ENCODE data around the gene FALEC. TPM values are rescaled to one million over a fixed set of nuclear protein-coding genes. Genes with fewer than 3 reads are reported as not detected.
"Not testable (repeated sequence)": the region's sequence is repeated elsewhere in the genome, so short reads cannot be mapped to it uniquely, and the experiment has no call there.

Gene FALEC
- total RNA-seq, 3 donors from 2014 or later, result 2.2 TPM; not detected in 2

DNA sequence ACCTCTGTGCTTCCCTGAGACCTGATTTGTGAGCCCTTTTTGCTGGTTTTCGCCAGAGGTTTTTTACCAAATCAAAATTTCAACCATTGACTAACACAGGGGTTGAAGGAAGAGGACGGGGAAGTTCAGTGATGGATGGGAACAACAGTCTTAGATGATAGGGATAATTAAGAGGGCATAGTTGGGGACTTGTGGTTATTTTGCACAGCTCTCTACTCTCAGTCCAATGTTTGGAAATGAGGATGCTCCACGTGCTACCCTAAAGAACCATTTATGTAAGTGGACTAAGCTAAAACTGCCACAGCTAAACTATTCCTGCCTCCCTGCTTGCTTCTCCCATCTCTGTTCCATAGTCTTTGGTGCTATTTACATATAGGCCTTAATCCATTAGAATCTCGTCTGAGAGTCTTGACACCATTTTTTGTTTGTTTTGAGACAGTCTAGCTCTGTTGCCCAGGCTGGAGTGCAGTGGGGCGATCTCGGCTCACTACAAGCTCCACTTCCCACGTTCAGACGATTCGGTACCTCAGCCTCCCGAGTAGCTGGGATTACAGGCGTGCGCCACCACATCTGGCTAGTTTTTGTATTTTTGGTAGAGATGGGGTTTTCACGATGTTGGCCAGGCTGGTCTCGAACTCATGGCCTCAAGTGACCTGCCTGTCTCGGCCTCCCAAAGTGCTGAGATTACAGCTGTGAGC lies 64.5 kb downstream of the FALEC start:
- no peaks in the 10 kb centered on the region for H3K36me3 ChIP-seq
- intact Hi-C loops (cut with DNase I; ENCODE audit: low total_unique reads), result no loop called here
- DNase-seq (ENCODE audit: low spot score in 2 of 2), result no peak

DNA sequence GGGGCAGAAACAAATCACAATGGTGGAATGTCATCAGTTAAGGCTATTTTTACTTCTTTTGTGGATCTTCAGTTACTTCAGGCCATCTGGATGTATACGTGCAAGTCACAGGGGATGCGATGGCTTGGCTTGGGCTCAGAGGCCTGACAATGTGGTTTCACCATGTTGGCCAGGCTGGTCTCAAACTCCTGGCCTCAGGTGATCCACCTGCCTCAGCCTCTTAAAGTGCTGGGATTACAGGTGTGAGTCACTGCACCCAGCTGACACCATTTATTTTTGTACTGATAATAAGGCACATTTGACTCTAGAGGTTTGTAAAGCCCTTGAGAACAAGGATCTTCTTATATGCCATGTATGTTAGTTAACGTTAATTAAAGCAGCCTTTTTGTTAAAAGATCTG lies 65.4 kb downstream of the FALEC start:
- H3K36me3 ChIP-seq; H3K4me1 ChIP-seq; H3K9me3 ChIP-seq; DNase-seq (ENCODE audit: low spot score in 2 of 2); H3K27ac ChIP-seq; H3K4me3 ChIP-seq; intact Hi-C loops (cut with DNase I; ENCODE audit: low total_unique reads); H3K27me3 ChIP-seq: not testable (repeated sequence)

More for the DNA sequence above, 64.5 kb downstream of the FALEC start:
- TF ChIP-seq, protein P1, sequence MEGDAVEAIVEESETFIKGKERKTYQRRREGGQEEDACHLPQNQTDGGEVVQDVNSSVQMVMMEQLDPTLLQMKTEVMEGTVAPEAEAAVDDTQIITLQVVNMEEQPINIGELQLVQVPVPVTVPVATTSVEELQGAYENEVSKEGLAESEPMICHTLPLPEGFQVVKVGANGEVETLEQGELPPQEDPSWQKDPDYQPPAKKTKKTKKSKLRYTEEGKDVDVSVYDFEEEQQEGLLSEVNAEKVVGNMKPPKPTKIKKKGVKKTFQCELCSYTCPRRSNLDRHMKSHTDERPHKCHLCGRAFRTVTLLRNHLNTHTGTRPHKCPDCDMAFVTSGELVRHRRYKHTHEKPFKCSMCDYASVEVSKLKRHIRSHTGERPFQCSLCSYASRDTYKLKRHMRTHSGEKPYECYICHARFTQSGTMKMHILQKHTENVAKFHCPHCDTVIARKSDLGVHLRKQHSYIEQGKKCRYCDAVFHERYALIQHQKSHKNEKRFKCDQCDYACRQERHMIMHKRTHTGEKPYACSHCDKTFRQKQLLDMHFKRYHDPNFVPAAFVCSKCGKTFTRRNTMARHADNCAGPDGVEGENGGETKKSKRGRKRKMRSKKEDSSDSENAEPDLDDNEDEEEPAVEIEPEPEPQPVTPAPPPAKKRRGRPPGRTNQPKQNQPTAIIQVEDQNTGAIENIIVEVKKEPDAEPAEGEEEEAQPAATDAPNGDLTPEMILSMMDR (IDR thresholded peaks at IDR 0.05), result no peak
- TF ChIP-seq POLR2AphosphoS5 (IDR thresholded peaks at IDR 0.05) (no peak), POLR2A (IDR thresholded peaks at IDR 0.05) (no peak)
- H3K27me3 ChIP-seq, result no peaks in the 10 kb centered on the region
- H3K4me1 ChIP-seq, result no peaks in the 10 kb centered on the region
- H3K27ac ChIP-seq, result peak overlapping the region; percentile 99 to 100
- peak overlapping the region; percentile 96 to 99 (median 97) for H3K4me3 ChIP-seq
- H3K9me3 ChIP-seq, result no peaks in the 10 kb centered on the region

DNA sequence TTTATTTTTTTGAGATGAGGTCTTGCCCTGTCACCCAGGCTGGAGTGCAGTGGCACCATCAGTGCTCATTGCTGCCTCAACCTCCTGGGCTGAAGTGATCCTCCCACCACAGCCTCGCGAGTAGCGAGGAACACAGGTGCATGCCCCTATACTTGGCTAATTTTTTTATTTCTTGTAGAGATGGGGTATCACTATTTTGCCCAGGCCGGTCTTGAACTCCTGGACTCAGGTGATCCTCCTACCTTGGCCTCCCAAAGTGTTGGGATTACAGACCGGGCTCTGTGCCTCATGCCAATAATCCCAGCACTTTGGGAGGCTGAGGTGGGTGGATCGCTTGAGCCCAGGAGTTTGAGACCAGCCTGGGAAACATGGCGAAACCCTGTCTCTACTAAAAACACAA lies 65.9 kb downstream of the FALEC start:
- H3K36me3 ChIP-seq; DNase-seq (ENCODE audit: low spot score in 2 of 2); intact Hi-C loops (cut with DNase I; ENCODE audit: low total_unique reads); H3K27ac ChIP-seq; H3K9me3 ChIP-seq; H3K4me3 ChIP-seq; H3K27me3 ChIP-seq; H3K4me1 ChIP-seq: not testable (repeated sequence)

DNA sequence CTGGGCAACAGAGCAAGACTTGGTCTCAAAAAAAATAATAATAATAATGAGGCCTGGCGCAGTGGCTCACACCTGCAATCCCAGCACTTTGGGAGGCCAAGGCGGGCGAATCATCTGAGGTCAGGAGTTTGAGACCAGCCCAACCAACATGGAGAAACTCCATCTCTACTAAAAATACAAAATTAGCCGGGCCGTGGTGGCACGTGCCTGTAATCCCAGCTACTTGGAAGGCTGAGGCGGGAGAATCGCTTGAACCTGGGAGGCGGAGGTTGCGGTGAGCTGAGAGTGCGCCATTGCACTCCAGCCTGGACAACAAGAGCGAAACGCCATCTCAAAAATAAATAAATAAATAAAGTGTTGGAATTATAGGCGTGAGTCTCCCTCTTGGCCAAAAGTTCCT lies 66.4 kb downstream of the FALEC start:
- H3K4me1 ChIP-seq; H3K4me3 ChIP-seq; H3K27ac ChIP-seq; DNase-seq (ENCODE audit: low spot score in 2 of 2); H3K27me3 ChIP-seq; intact Hi-C loops (cut with DNase I; ENCODE audit: low total_unique reads); H3K9me3 ChIP-seq; H3K36me3 ChIP-seq: not testable (repeated sequence)

DNA sequence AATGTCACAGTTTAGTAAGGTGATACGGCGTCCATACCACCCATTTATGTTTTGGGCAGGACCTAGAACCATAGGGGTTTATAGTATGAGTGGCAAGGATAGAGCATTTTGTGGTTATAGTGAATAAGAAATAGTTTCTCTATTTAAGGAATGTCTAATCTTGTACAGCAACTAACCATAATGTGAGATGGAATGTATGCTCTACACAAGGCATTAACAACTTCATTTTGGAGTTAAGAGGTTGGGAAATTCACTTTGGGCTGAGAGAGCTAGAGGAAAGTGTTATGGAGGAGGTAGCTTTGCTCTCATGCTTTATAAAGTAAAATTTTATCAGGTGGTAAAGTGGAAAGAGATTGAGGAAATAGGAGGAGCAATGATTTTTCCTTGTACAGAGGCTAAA lies 66.8 kb downstream of the FALEC start:
- Histone ChIP-seq H3K36me3 (no peaks in the 10 kb centered on the region), H3K27me3 (no peaks in the 10 kb centered on the region), H3K4me1 (no peaks in the 10 kb centered on the region), H3K4me3 (no peak overlapping the region), H3K27ac (no peak overlapping the region), H3K9me3 (no peaks in the 10 kb centered on the region)
- intact Hi-C loops (cut with DNase I; ENCODE audit: low total_unique reads), result no loop called here
- DNase-seq (ENCODE audit: low spot score in 2 of 2), result no peak
- TF ChIP-seq POLR2AphosphoS5 (IDR thresholded peaks at IDR 0.05), result no peak
- TF ChIP-seq, protein P1 (IDR thresholded peaks at IDR 0.05), result no peak
- no peak for TF ChIP-seq POLR2A (IDR thresholded peaks at IDR 0.05)

Other genes with a start within 250 kb of the FALEC start
- 100 to 1,000 TPM in 2 of 3 donors, 10 to 100 TPM in 1; 86.9 to 138 (median 104) TPM for gene APH1A, start 246.7 kb upstream of the FALEC start, total RNA-seq
- 10 to 100 TPM in 2 of 3 donors, 1 to 10 TPM in 1; 9.4 to 24.3 (median 13.6) TPM for gene C1orf54, start 243.0 kb upstream of the FALEC start, total RNA-seq
- gene CIART, start 233.2 kb upstream of the FALEC start, total RNA-seq, result 1 to 10 TPM; 2.6 to 7.4 (median 4.3) TPM
- gene MRPS21, start 221.9 kb upstream of the FALEC start, total RNA-seq, result 10 to 100 TPM; 40.5 to 55.1 (median 45.1) TPM
- gene PRPF3, start 194.2 kb upstream of the FALEC start, total RNA-seq, result 10 to 100 TPM; 57.1 to 87.2 (median 82.4) TPM
- gene RPRD2, start 151.6 kb upstream of the FALEC start, total RNA-seq, result 10 to 100 TPM; 19.4 to 26.5 (median 20.3) TPM
- gene TARS2, start 28.3 kb upstream of the FALEC start, total RNA-seq, result 10 to 100 TPM; 12.1 to 21.4 (median 19.9) TPM
- gene ECM1, start 7.6 kb upstream of the FALEC start, total RNA-seq, result 10 to 100 TPM in 2 of 3 donors, 1 to 10 TPM in 1; 4.0 to 53.3 (median 10.2) TPM
- 10 to 100 TPM; 11.3 to 31.8 (median 30.2) TPM for gene ADAMTSL4, start 33.7 kb downstream of the FALEC start, total RNA-seq
- 100 to 1,000 TPM; 257 to 535 (median 333) TPM for gene MCL1, start 63.9 kb downstream of the FALEC start, total RNA-seq
- gene ENSA, start 113.9 kb downstream of the FALEC start, total RNA-seq, result 100 to 1,000 TPM; 187 to 273 (median 194) TPM
- gene GOLPH3L, start 181.4 kb downstream of the FALEC start, total RNA-seq, result 10 to 100 TPM; 22.2 to 44.3 (median 31.8) TPM
- gene HORMAD1, start 205.1 kb downstream of the FALEC start, total RNA-seq, result under 1 TPM in 2 of 3 donors, not detected in 1; 0.48 to 0.66 TPM